Ureter (tissue), 1 donor: Measurements from ENCODE around the gene CRACR2B. TPM values are rescaled to one million over a fixed set of nuclear protein-coding genes. Genes with fewer than 3 reads are reported as not detected.

ENCODE experiments used
- DNase-seq: peaks from one replicate; pipeline ENCODE4 v3.0.0-alpha.2; 2020; ENCODE audit warnings: low spot score
- total RNA-seq: library from RNA; stranded (reverse); gene quantifications from one replicate; pipeline ENCODE4 v1.2.4, GENCODE V29; 2023
- donor health status: DM: yes; HTN: yes; CAD: no.

Gene CRACR2B
- total RNA-seq, 1 donor from 2014 or later: 45.8 TPM

- no peak for DNase-seq
These were observed 17.6 kb upstream of the CRACR2B start for GRCh38 chr11:810040-810567.

- no peak for DNase-seq
These were observed 16.1 kb upstream of the CRACR2B start for GRCh38 chr11:811446-812245.

GRCh38 chr11:812390-812789 is 15.3 kb upstream of the CRACR2B start:
- no peak for DNase-seq

GRCh38 chr11:813072-813455 is 14.7 kb upstream of the CRACR2B start:
- no peak for DNase-seq

GRCh38 chr11:813456-814096 is 14.1 kb upstream of the CRACR2B start:
- no peak for DNase-seq

GRCh38 chr11:815675-816432 is 11.9 kb upstream of the CRACR2B start:
- DNase-seq: no peak

- DNase-seq: no peak
These were observed 11.3 kb upstream of the CRACR2B start for GRCh38 chr11:816433-816779.

- DNase-seq: peak; percentile 84
These were observed 9.2 kb upstream of the CRACR2B start, which contains the start of gene PNPLA2 for GRCh38 chr11:818396-819128. PNPLA2 (plus strand) TSS chr11:818914; CDS start chr11:819719, 805 bp downstream.

GRCh38 chr11:819129-819931 is 8.4 kb upstream of the CRACR2B start:
- DNase-seq: peak; percentile 95

- DNase-seq: peak; percentile 93
These were observed 7.6 kb upstream of the CRACR2B start for GRCh38 chr11:819943-820649.

GRCh38 chr11:820655-821511 is 6.8 kb upstream of the CRACR2B start:
- DNase-seq: no peak

- DNase-seq: no peak
These were observed 6.0 kb upstream of the CRACR2B start for GRCh38 chr11:821512-822371.

GRCh38 chr11:823441-824291 is 4.1 kb upstream of the CRACR2B start:
- DNase-seq: no peak

- DNase-seq: no peak
These were observed 3.3 kb upstream of the CRACR2B start for GRCh38 chr11:824292-824880.

- no peak for DNase-seq
These were observed 2.8 kb upstream of the CRACR2B start for GRCh38 chr11:824942-825341.

- DNase-seq: no peak
These were observed 2.1 kb upstream of the CRACR2B start for GRCh38 chr11:825366-826226.
